Mucosa of rectum (tissue), 2 donors: ENCODE data around the gene CADM3.

Source experiments
- H3K27ac ChIP-seq, 2 donors: one replicate each; pipeline ENCODE4 v1.7.0; 2013; ENCODE audit warnings: inconsistent platforms in 2 of 2, low read depth in 2 of 2, low read length in 2 of 2
- H3K27me3 ChIP-seq, 2 donors: one replicate each; pipeline ENCODE4 v1.7.0; 2013; ENCODE audit warnings: low read length in 2 of 2; ENCODE audit not compliant: control insufficient read depth in 2 of 2, insufficient read depth in 2 of 2
- H3K36me3 ChIP-seq, 2 donors: one replicate each; pipeline ENCODE4 v1.7.0; 2013; ENCODE audit warnings: low read length in 2 of 2; ENCODE audit not compliant: control insufficient read depth in 2 of 2, insufficient read depth in 2 of 2
- H3K4me1 ChIP-seq, 2 donors: one replicate each; pipeline ENCODE4 v1.7.0; 2013; ENCODE audit warnings: low read length in 2 of 2, mild to moderate bottlenecking in 1 of 2; ENCODE audit not compliant: control insufficient read depth in 2 of 2, insufficient read depth in 2 of 2
- H3K4me3 ChIP-seq, 2 donors: one replicate each; pipeline ENCODE4 v1.7.0; 2013; ENCODE audit warnings: low read length in 2 of 2
- H3K9ac ChIP-seq, 2 donors: one replicate each; pipeline ENCODE4 v1.7.0; 2013; ENCODE audit warnings: low read length in 2 of 2, low read depth in 1 of 2, mild to moderate bottlenecking in 1 of 2
- H3K9me3 ChIP-seq, 2 donors: one replicate each; pipeline ENCODE4 v1.7.0; 2013; ENCODE audit warnings: low read length in 2 of 2; ENCODE audit not compliant: control insufficient read depth in 2 of 2
- donor health status: healthy.
- donor health status: Normal muscosa, but diverticular disease.

Gene CADM3, protein sequence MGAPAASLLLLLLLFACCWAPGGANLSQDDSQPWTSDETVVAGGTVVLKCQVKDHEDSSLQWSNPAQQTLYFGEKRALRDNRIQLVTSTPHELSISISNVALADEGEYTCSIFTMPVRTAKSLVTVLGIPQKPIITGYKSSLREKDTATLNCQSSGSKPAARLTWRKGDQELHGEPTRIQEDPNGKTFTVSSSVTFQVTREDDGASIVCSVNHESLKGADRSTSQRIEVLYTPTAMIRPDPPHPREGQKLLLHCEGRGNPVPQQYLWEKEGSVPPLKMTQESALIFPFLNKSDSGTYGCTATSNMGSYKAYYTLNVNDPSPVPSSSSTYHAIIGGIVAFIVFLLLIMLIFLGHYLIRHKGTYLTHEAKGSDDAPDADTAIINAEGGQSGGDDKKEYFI

DNA sequence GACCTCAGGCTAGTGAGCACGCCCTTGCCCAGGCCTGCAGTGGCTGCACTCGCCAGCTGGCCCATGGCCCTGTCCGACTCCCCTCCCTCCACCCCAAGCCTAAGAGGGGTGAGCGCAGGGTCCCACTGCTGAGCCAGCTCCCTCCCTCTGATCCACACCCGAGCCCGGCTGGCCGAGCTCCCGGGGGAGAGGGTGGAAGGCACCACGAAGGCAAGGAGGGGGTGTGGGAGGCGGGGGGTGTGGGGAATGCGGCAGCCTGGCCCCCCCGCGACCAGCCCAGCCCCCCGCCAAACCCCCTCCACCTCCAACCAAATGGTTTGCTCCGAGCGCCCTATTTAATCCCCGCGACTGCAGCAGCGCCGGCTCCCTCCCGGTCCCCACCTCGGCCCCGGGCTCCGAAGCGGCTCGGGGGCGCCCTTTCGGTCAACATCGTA is at the start of gene CADM3:
TSS of gene CADM3 (plus strand) at position 362 of the 434 bp plus-strand sequence. CDS start 151 bp downstream, outside the sequence.
- no peaks in the 10 kb centered on the region for H3K4me1 ChIP-seq
- H3K4me3 ChIP-seq = peak within 1 kb of the TSS; percentile 47 to 61
- H3K36me3 ChIP-seq = no peaks in the 10 kb centered on the region
- H3K9ac ChIP-seq = no peak within 1 kb of the TSS
- no peak within 1 kb of the TSS for H3K27ac ChIP-seq
- peaks cover 8 to 9% of the 10 kb centered on the region in 2 donors for H3K27me3 ChIP-seq
- H3K9me3 ChIP-seq = no peaks in the 10 kb centered on the region

DNA sequence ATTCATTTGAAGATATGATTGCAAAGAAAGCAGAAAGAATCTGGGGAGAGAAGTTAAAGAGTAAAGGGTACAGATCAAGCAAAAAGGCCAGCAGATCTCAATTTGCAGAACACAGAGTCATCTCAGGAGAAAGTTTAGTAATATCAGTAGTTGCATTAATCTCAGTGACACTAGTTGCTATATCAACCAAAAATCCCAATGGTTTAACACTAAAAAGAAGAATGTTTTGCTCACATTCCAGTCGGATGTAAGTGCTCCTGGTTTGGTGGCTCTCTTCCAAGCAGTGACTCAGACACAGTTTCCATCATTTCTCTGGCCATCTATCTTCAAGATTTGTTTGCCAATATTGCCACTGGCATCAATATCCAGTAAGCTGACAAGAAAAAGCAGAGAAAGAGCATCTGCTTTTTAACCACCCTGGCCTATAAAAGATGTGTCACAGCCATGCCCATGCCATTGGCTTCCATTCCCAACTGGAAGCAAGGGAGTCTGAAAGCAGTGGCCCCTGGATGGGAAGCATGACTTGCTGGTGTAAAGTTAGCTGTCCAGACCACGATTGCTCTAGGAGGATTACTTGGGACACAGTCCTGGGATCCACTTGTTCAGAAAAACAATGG is 49.3 kb upstream of the CADM3 start:
- Histone ChIP-seq H3K27me3 (no peaks in the 10 kb centered on the region), H3K9ac (no peak overlapping the region), H3K4me1 (no peaks in the 10 kb centered on the region), H3K27ac (no peak overlapping the region), H3K4me3 (no peak overlapping the region), H3K9me3 (no peaks in the 10 kb centered on the region), H3K36me3 (no peaks in the 10 kb centered on the region)

DNA sequence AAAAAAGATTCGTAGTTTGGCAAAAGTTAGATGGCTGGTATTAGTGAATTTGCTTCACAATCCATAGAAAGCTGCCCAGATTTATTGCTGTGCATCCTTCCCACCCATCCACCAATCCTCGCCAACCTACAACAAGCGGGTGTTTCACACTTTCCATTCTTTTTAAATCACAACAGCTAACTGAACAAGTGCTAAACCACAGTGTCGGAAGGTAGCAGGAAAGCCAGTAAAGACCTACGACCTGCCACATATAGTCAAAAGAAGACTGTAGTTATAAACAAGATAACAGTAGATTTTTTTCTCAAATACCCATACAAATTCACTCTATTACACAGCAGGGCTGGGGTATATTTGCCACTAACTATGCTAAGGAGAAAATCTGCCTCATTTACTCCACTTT is 47.8 kb upstream of the CADM3 start:
- H3K4me1 ChIP-seq = no peaks in the 10 kb centered on the region
- H3K36me3 ChIP-seq = no peaks in the 10 kb centered on the region
- no peak overlapping the region for H3K4me3 ChIP-seq
- H3K27ac ChIP-seq = no peak overlapping the region
- no peaks in the 10 kb centered on the region for H3K27me3 ChIP-seq
- no peaks in the 10 kb centered on the region for H3K9me3 ChIP-seq
- no peak overlapping the region for H3K9ac ChIP-seq

DNA sequence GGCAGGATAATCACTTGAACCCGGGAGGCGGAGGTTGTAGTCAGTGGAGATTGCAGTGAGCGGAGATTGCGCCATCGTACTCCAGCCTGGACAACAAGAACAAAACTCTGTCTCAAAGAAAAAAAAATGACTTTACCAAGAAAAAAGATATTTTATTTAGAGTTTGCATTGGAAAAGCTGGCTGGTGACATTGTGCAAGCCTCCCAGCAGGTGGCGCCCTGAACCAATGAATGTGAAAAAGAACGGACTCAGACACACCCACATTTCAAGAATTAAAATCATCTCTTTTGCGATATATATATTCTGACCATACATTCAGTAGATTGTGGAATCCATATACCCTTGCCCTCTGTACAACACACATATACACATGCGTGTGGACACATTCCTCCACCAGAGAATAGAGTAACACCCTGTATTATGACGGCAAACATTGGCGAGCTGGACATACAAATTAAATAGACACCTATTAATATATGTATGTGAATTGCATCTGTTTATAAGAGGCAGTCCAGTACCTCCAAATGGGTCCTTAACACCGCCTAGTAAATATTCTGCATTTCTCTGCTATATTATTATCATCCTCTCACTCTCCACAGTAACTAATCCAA is 39.0 kb upstream of the CADM3 start:
- Histone ChIP-seq H3K27ac (no peak overlapping the region), H3K4me1 (no peaks in the 10 kb centered on the region), H3K4me3 (no peak overlapping the region), H3K36me3 (no peaks in the 10 kb centered on the region), H3K27me3 (no peaks in the 10 kb centered on the region), H3K9ac (no peak overlapping the region), H3K9me3 (no peaks in the 10 kb centered on the region)

DNA sequence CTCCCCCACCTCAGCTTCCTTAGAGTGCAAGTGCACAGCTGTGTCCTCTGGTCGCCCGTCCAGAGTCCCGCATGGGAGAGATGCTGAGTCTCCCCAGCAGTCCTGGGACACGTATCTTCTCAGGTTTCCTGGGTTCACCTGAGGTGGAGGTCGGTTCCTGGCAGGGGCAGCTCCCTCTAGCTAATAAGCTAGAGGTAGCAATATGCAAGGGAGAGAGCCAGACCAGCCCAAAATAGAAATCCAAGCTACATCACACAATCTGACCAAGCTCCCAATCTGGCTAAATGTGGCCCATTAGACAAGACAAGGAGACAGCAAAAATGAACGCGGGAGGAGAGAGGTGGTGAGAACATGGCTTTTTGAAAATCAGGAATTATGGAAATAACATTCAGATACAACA is 30.9 kb upstream of the CADM3 start:
- H3K36me3 ChIP-seq = no peaks in the 10 kb centered on the region
- peaks cover 0 to 11% of the 10 kb centered on the region in 2 donors for H3K27me3 ChIP-seq
- no peaks in the 10 kb centered on the region for H3K9me3 ChIP-seq
- H3K4me3 ChIP-seq = no peak overlapping the region
- H3K9ac ChIP-seq = no peak overlapping the region
- no peak overlapping the region for H3K27ac ChIP-seq
- no peaks in the 10 kb centered on the region for H3K4me1 ChIP-seq

DNA sequence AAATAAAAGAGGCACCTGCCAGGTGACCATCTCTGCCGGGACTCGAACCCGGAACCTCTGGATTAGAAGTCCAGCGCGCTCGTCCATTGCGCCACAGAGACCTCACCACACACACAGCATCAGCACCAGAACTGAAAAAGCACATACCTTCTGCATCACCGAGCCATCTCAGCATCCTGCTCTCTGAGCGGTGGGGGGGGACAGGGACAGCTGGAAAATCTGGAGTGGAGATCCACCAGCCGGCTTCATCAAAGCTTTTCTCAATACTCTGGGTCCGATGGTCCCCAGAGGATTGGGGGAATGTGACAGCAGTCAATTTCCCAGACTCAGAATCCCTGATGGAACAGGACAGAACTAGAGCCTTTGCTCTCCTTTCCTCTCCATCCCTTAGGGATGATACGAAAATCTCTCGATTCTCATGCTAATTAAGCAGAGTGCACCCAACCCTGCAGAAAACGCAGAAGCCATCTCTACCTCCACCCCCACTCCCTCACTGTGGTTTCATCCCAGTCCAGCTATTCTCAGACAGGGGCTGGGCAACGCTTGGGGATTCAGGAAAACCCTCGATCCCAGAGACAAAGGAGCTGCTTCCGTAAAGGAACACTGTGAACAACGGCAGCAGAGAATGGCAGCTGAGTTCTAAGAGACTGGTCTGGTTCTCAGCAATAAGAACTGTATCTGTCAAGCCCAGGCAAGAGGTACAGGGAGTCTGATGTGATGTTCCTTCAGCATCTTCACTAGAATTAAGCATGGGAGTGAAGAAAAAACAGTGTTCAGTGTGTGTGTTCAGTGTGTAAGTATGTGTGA is 29.6 kb upstream of the CADM3 start:
- no peaks in the 10 kb centered on the region for H3K4me1 ChIP-seq
- H3K27ac ChIP-seq = no peak overlapping the region
- H3K4me3 ChIP-seq = no peak overlapping the region
- H3K9ac ChIP-seq = no peak overlapping the region
- no peaks in the 10 kb centered on the region for H3K9me3 ChIP-seq
- H3K27me3 ChIP-seq = peaks cover 0 to 11% of the 10 kb centered on the region in 2 donors
- H3K36me3 ChIP-seq = no peaks in the 10 kb centered on the region

DNA sequence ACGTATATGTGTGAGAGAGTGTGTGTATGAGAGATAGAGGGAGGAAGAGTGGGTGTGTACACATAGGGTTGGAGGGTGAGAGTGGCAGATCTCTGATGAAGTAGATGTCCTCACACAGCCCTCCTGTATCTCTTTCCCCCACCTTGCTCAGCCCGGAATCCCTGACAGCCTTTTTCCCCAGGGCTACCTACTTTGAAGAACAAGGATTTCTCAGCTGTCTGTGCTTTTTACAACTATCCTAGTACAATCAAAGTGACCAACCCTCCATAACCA is 29.1 kb upstream of the CADM3 start:
- no peak overlapping the region for H3K9ac ChIP-seq

DNA sequence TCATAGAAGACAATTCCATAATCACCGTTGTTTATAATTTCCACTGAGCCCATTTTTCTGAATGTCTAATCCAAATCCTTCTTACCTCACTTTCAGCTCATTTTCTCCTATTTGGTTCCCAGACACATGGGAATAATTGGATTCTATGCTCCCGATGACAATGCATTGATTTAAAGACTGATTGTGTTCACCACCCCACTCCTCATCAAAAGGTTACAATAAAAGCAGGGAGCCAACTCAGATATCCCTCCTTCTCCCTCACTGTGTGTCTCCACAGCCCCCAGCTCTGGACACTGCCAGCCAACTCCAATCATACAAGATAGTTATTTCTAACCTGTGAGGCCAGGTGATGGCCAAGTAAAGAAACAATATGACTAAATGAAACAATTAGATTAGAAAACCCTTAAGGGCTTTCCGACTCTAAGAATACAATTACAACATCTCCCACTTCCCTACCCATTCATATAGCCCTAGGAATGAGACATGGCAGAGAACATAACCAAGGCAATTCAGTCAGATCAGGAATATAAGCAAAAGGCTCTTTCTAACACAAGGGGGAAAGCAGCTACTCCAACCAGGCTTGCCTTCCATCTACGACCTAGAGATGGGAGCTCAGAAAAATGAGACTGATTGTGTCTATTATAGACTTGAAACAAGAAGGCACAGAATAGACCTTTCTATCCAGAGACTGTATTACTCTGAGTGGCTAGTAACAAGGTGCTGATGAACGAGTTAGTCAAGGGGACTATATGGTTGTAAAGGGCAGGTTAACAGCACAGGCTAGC is 28.5 kb upstream of the CADM3 start:
- no peak overlapping the region for H3K9ac ChIP-seq
- no peaks in the 10 kb centered on the region for H3K36me3 ChIP-seq
- no peaks in the 10 kb centered on the region for H3K9me3 ChIP-seq
- H3K4me3 ChIP-seq = no peak overlapping the region
- H3K27me3 ChIP-seq = peaks cover 0 to 11% of the 10 kb centered on the region in 2 donors
- no peaks in the 10 kb centered on the region for H3K4me1 ChIP-seq
- H3K27ac ChIP-seq = no peak overlapping the region

More for the DNA sequence above, 29.1 kb upstream of the CADM3 start:
- H3K27ac ChIP-seq = no peak overlapping the region
- H3K9me3 ChIP-seq = no peaks in the 10 kb centered on the region
- no peaks in the 10 kb centered on the region for H3K36me3 ChIP-seq
- H3K27me3 ChIP-seq = peaks cover 0 to 11% of the 10 kb centered on the region in 2 donors
- H3K4me3 ChIP-seq = no peak overlapping the region
- no peaks in the 10 kb centered on the region for H3K4me1 ChIP-seq

DNA sequence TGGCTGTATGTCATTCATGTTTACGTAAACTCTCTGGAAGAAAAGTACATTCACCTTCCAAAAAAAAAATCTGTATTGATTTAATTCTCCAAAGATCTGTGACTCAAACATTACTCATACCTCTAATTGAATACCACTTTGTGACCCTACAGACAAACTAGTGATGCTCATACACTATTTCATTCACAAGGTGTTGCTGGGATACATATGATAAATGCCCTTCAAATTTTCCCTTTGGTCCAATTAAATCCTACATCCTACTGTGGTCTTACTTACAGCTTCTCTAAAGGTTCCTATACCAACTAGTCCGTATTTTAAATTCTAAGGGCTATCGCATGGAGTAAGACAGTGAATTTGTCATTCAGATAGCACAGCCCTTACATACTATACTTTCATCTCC is 26.8 kb upstream of the CADM3 start:
- H3K9ac ChIP-seq = no peak overlapping the region
- H3K4me3 ChIP-seq = no peak overlapping the region
- H3K36me3 ChIP-seq = no peaks in the 10 kb centered on the region
- H3K9me3 ChIP-seq = no peaks in the 10 kb centered on the region
- peaks cover 0 to 11% of the 10 kb centered on the region in 2 donors for H3K27me3 ChIP-seq
- H3K27ac ChIP-seq = no peak overlapping the region
- H3K4me1 ChIP-seq = no peaks in the 10 kb centered on the region
